PFSK-1 (cell line): Measurements from ENCODE around the gene PTGIS.

ENCODE experiments used
- FOXP2 ChIP-seq: optimal IDR thresholded peaks from 2 replicates; pipeline ENCODE3; 2011; ENCODE audit warnings: borderline replicate concordance, control low read depth, inconsistent platforms; ENCODE audit not compliant: insufficient read depth; ENCODE audit errors: extremely low read length, extremely low read depth
- POLR2AphosphoS5 ChIP-seq: IDR thresholded peaks from 2 replicates; pipeline ENCODE4 v1.6.1; 2012; ENCODE audit warnings: low read depth, mild to moderate bottlenecking, control low read depth, low read length, moderate library complexity
- SIN3A ChIP-seq: IDR thresholded peaks from 2 replicates; pipeline ENCODE4 v1.6.1; 2012; ENCODE audit warnings: mild to moderate bottlenecking, low read length, moderate library complexity, borderline replicate concordance; ENCODE audit not compliant: insufficient read depth
- TAF1 ChIP-seq: IDR thresholded peaks from 2 replicates; pipeline ENCODE4 v1.6.1; 2012; ENCODE audit warnings: low read length, control low read depth, borderline replicate concordance; ENCODE audit not compliant: insufficient read depth
- TF ChIP-seq, protein P1 (sequence below), 2 experiments: IDR thresholded peaks; 2 replicates each; pipeline versions ENCODE4 v1.6.1 to v1.8.0; 2011 to 2012; ENCODE audit warnings: low read depth in 2 of 2, low read length in 2 of 2, control low read depth in 1 of 2, inconsistent platforms in 1 of 2, mild to moderate bottlenecking in 1 of 2, moderate library complexity in 1 of 2; ENCODE audit not compliant: insufficient read depth in 1 of 2

PTGIS gene

DNA sequence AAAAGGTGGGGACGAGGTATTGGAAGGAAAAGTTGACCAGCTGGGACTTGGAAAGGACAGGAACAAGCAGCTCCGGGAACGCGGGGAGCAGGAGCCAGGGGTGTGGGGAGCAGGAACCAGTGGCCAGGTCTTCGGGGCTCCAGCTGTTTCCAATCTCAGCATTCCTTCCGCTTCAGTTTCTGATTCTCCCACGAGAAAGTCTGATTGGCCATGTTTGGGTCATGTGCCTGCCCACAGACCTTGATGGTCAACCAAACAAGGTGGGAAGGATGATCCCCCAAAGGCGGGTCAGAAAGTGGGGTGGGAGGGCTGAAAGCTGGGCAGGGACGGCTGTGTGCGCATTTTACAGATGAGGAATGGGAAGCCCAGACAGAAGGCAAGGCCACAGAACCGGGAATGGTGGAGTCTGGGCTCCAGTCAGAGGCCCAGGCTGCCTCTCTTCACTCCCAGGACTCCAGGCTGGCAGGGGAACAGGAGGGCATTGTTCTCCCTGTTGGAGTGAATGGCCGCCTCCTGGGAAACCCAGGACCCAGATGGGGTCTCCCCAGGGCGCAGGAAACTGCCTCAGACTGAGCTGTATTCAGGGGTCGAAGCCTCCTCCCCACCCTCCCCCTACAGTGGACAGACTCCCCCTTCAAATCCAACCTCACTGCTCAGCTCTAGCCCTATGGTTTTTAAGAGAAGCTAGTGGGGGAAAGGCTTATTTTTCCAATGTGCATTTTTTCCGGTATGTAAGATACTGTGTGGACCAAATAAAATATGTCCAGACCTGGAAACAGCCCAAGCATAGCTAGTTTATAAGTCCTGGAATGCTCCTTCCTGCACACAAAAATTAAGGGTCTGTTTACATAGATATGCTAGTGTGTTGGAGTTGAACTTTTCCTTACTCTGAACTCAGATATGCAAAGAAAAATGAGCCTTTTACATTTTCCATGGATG lies 12.2 kb upstream of the PTGIS start:
- TF ChIP-seq FOXP2 = no peak
- no peak for TF ChIP-seq POLR2AphosphoS5
- TF ChIP-seq, protein P1, sequence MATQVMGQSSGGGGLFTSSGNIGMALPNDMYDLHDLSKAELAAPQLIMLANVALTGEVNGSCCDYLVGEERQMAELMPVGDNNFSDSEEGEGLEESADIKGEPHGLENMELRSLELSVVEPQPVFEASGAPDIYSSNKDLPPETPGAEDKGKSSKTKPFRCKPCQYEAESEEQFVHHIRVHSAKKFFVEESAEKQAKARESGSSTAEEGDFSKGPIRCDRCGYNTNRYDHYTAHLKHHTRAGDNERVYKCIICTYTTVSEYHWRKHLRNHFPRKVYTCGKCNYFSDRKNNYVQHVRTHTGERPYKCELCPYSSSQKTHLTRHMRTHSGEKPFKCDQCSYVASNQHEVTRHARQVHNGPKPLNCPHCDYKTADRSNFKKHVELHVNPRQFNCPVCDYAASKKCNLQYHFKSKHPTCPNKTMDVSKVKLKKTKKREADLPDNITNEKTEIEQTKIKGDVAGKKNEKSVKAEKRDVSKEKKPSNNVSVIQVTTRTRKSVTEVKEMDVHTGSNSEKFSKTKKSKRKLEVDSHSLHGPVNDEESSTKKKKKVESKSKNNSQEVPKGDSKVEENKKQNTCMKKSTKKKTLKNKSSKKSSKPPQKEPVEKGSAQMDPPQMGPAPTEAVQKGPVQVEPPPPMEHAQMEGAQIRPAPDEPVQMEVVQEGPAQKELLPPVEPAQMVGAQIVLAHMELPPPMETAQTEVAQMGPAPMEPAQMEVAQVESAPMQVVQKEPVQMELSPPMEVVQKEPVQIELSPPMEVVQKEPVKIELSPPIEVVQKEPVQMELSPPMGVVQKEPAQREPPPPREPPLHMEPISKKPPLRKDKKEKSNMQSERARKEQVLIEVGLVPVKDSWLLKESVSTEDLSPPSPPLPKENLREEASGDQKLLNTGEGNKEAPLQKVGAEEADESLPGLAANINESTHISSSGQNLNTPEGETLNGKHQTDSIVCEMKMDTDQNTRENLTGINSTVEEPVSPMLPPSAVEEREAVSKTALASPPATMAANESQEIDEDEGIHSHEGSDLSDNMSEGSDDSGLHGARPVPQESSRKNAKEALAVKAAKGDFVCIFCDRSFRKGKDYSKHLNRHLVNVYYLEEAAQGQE (IDR thresholded peaks at IDR 0.05; ENCODE audit: insufficient read depth in 1 of 2, low read depth in 2 of 2, low read length in 2 of 2) = no peak
- no peak for TF ChIP-seq TAF1
- no peak for TF ChIP-seq SIN3A

DNA sequence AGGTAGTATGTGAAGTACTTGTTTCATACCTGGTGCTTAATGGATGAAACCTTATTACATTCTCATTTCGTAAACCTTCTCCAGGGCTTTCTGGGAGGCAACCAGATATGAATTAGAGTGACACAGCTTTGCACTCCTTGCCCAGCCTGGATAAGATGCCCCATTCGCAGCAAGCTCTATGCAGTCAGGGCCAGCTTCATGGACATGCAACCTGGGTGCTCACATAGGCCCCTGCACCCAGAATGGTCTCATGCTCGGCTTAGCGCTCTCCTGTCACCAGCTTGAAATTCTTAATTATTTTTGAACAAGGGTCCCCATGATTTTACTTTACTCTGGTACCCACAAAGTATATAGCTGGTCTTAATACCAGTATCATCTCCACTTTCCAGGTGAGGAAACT lies 11.3 kb upstream of the PTGIS start:
- TF ChIP-seq POLR2AphosphoS5 (no peak), FOXP2 (no peak)

DNA sequence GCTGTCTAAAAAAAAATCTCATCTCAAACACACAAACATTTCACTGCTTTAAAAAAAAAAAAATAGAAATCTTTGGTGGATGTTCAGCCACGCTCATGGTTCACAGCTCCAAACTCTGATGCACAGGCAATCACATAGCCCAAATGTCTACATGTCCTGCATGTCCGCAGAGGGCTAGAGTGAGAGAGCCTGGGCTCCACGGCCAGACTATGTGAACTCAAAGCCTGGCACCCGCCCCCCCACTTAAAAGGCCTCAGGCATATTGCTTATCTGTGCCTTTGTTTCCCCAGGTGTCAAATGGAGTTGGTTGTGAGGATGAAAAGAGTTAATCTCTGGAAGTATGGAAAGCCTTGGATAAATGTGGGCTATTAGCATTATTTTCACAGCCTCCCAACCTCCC lies 10.5 kb upstream of the PTGIS start:
- TF ChIP-seq TAF1 (no peak), SIN3A (no peak), FOXP2 (no peak), POLR2AphosphoS5 (no peak)
- TF ChIP-seq, protein P1 (IDR thresholded peaks at IDR 0.05; ENCODE audit: insufficient read depth in 1 of 2, low read depth in 2 of 2, low read length in 2 of 2) = no peak

DNA sequence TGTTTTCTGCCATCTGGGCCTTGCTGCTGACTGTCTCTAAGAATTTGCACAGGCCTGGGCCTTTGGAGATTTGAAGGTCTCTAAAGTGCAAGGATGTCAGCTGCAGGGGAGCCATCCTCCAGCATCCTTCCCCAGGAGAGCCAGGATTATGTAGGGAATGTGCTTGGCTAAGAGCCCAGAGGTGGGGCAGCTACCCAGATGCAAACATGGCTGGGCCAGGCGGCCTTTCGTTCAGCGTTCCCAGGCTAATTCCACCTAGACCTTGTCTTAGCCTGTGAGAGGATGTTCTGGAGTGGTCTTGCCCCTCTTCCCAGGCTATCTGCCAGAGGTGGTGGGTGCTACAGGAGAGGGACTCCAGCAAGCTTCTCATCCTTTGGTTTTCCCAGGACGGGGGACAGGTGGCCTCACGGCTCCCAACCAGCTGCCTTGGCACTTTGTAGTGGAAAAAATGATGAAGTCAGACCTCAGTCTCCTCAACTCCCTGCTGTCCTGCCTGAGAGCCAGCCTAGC lies 7.7 kb upstream of the PTGIS start:
- TF ChIP-seq SIN3A (no peak), TAF1 (no peak), FOXP2 (no peak), POLR2AphosphoS5 (no peak)
- TF ChIP-seq, protein P1 (IDR thresholded peaks at IDR 0.05; ENCODE audit: insufficient read depth in 1 of 2, low read depth in 2 of 2, low read length in 2 of 2) = no peak

DNA sequence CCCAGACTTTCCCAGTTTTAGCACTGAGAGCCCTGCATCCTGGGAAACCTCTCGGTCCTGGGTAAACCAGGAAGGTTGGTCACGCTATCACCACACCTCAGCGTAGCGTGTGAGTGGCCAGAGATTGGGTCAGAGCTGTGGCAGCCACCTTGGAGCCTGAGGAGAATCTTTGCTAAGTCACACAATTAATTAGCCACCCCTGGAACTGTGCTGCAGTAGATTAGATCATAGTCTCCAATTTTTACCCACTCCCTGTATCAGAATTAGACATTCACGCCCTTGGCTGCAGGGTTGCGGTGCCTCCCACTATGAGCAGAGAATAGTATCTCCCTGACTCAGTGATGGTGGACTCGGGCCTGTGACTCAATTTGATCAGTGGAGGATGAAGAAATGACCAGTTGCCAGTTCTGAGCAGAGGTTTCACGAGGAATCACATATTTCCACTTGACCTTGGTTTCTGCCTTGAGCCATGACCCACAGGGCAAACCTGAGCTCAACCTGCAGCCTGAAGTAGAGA lies 6.0 kb upstream of the PTGIS start:
- no peak for TF ChIP-seq SIN3A
- TF ChIP-seq TAF1 = no peak
- no peak for TF ChIP-seq POLR2AphosphoS5
- no peak for TF ChIP-seq FOXP2

DNA sequence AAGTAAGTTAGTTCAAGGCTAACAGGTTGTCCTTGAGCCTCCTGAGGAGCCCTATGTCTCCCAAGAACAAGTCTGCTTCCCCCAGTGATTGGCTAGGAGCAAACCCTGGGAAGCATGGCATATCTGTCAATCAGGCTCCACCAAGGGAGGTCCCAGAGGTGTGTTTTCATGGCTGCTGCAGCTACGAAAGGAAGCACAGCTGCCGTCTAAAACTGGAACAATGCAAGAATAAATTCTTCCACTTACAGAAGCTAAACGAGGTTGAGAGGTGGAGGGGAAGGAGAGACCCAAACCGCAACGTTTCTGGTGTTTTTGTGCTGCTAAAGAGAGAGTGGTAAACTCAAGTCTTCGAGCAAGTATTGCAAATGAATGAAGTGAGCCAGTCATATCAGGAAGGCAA lies 4.9 kb upstream of the PTGIS start:
- TF ChIP-seq SIN3A (no peak), TAF1 (no peak), POLR2AphosphoS5 (no peak), FOXP2 (no peak)
- TF ChIP-seq, protein P1 (IDR thresholded peaks at IDR 0.05; ENCODE audit: insufficient read depth in 1 of 2, low read depth in 2 of 2, low read length in 2 of 2) = no peak
